ENCODE measurements around the gene LDB2. TPM values are rescaled to one million over a fixed set of nuclear protein-coding genes. Genes with fewer than 3 reads are reported as not detected.

LDB2 gene
- total and polyA plus RNA-seq, 2 of the 8 experiments (the other 6 are each of a cell fraction or from before 2014, with no cell fraction given), result 57.0 to 140 TPM

GRCh38 chr4:16668488-16668887 is 230.0 kb downstream of the LDB2 start:
- no peak overlapping the region for H2BK12ac ChIP-seq (ENCODE audit: low read depth, low read length)
- H3K4me1 ChIP-seq (replicated peaks in 1 of 4; ENCODE audit: control insufficient read depth in 3 of 4, insufficient read depth in 4 of 4, low read length in 3 of 4), result peaks cover 0 to 2% (median 0%) of the 10 kb centered on the region in 4 experiments; a peak in 1 of 7 replicates
- no peak overlapping the region for H3K4ac ChIP-seq (replicated peaks; ENCODE audit: insufficient read length, low read depth, low read length)
- H3K56ac ChIP-seq (replicated peaks; ENCODE audit: insufficient read length, low read depth, low read length), result no peak overlapping the region
- no peak overlapping the region for H3K4me3 ChIP-seq (ENCODE audit: extremely low read depth in 1 of 4, insufficient read depth in 2 of 4, low read depth in 3 of 4, low read length in 4 of 4)
- no peak overlapping the region for H3K4me2 ChIP-seq (ENCODE audit: insufficient read depth in 1 of 2, low read depth in 2 of 2, low read length in 2 of 2)
- H2AK5ac ChIP-seq (ENCODE audit: low read depth, low read length), result no peak overlapping the region
- H3K9me3 ChIP-seq (ENCODE audit: insufficient read depth in 2 of 2, low read depth in 1 of 2, low read length in 1 of 2), result peaks cover 0 to 8% of the 10 kb centered on the region in 2 experiments; a peak in 1 of 4 replicates
- H3K36me3 ChIP-seq (ENCODE audit: control insufficient read depth in 2 of 4, insufficient read depth in 4 of 4, low read length in 3 of 4), result peaks cover 0 to 7% (median 3%) of the 10 kb centered on the region in 4 experiments; a peak in 4 of 8 replicates
- H2AFZ ChIP-seq (ENCODE audit: low read length), result no peak overlapping the region
- no peaks in the 10 kb centered on the region for H3K23me2 ChIP-seq (ENCODE audit: low read depth, low read length)
- FAIRE-seq (no peak), DNase-seq (ENCODE audit: low read depth in 1 of 2, low spot score in 2 of 2) (no peak)
- ChIA-PET POLR2A (ENCODE audit: partially characterized antibody) (interaction anchor here (0.9 kb wide), 1 partner anchor 73 kb away, joined by 3 read pairs; no protein-coding TSS in a partner anchor), CTCF (ENCODE audit: partially characterized antibody) (interaction anchor here (0.6 to 1.5 kb wide), 4 partner anchors 9 to 845 kb away, joined by 3 to 4 read pairs (median 4); no protein-coding TSS in a partner anchor)
- H2BK120ac ChIP-seq (replicated peaks; ENCODE audit: low read depth, low read length), result no peak overlapping the region
- no peak overlapping the region for H4K5ac ChIP-seq (ENCODE audit: insufficient read length, low read depth, low read length)
- no peak for TF ChIP-seq EZH2 (IDR thresholded peaks at IDR 0.05; ENCODE audit: low read depth, low read length, severe bottlenecking)
- no peak for TF ChIP-seq BACH1 (IDR thresholded peaks at IDR 0.05; ENCODE audit: low read length)
- H2BK15ac ChIP-seq (ENCODE audit: low read length), result no peak overlapping the region
- H3K79me1 ChIP-seq (ENCODE audit: low read depth, low read length), result 0 out of 2 replicates have a peak, but pooled peaks cover 3% of the 10 kb centered on the region
- H4K20me1 ChIP-seq (replicated peaks in 1 of 2; ENCODE audit: control insufficient read depth in 1 of 2, insufficient read depth in 2 of 2, low read length in 2 of 2), result no peaks in the 10 kb centered on the region
- no peaks in the 10 kb centered on the region for H3K27me3 ChIP-seq (replicated peaks in 1 of 4; ENCODE audit: control insufficient read depth in 3 of 4, extremely low read depth in 1 of 4, insufficient read depth in 3 of 4, low read length in 3 of 4)
- no peak overlapping the region for H2BK20ac ChIP-seq (ENCODE audit: low read length)
- H3K79me2 ChIP-seq (ENCODE audit: control insufficient read depth in 1 of 2, insufficient read depth in 2 of 2, low read length in 2 of 2), result no peaks in the 10 kb centered on the region
- no peak overlapping the region for H3K23ac ChIP-seq (ENCODE audit: insufficient read length)
- WGBS, 2 experiments (ENCODE audit: extremely low coverage in 1 of 2, insufficient coverage in 1 of 2, insufficient read length in 1 of 2, insufficient replicate concordance in 2 of 2, low coverage in 1 of 2, low lambda C conversion rate in 2 of 2, missing lambda C conversion rate in 1 of 2), result 84% methylated on average over 1 of the region's 1 CpG; no CpG with 5 or more reads in 1 of the 2 experiments
- H2BK5ac ChIP-seq (ENCODE audit: low read depth, low read length), result no peak overlapping the region
- no peak overlapping the region for H3K14ac ChIP-seq (ENCODE audit: insufficient read length)
- no peak overlapping the region for H3K9ac ChIP-seq (replicated peaks in 1 of 4; ENCODE audit: extremely low read depth in 1 of 4, low read depth in 3 of 4, low read length in 3 of 4)
- H3K18ac ChIP-seq (ENCODE audit: extremely low read depth, low read length), result no peak overlapping the region
- no peak overlapping the region for H4K91ac ChIP-seq (replicated peaks; ENCODE audit: insufficient read length, low read length)
- no peak overlapping the region for H3K27ac ChIP-seq (ENCODE audit: low read depth, low read length)
- H4K8ac ChIP-seq (ENCODE audit: extremely low read depth, insufficient read depth, low read length), result no peak overlapping the region

Data from H1 (cell line).